ENCODE data around the gene UROC1. TPM values are rescaled to one million over a fixed set of nuclear protein-coding genes. Genes with fewer than 3 reads are reported as not detected.

The UROC1 gene
- total and polyA plus RNA-seq, 3 donors from 2014 or later: 0.25 to 1.0 (median 0.34) TPM

DNA sequence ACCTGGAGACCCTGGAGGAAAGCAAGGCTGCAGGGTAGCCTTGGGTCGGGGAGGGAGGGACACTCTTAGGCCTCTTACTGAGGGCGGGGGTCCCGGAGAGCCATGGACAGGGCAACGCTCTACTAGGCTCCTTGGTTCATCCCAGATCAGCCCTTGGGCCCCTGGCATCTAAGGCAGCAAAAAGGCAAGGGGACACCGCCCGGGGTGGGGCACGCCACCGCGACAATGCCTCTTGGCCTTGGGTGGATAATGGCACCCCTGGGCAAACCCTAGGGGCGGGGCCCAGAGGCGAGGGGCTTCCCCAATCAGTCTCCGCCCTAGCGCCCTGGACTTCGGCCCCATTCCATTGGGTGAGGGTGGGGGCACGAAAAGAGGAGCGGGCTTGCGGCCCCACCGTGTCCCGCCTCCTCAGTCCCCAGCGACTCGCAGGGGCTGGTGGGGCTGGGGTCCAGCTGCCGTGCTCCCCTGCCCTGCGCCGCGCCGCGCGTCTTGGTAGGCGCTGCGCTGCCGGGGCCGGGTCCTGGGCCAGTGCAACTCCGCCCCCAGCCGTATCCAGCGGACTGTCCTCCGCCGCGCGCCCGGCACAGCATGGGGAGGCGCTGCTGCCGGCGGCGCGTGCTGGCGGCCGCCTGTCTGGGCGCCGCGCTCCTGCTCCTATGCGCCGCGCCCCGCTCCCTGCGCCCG is 6.3 kb upstream of the UROC1 start, which contains the start of gene CHST13:
CHST13 (plus strand) TSS at position 411 of the 684 bp plus-strand sequence; CDS start at position 589, 178 bp downstream.
- WGBS, 2 donors: 4 to 16% methylated on average over 5 to 56 of the region's 56 CpGs
- no peak for TF ChIP-seq POLR2A (IDR thresholded peaks at IDR 0.05)
- TF ChIP-seq, protein P1, sequence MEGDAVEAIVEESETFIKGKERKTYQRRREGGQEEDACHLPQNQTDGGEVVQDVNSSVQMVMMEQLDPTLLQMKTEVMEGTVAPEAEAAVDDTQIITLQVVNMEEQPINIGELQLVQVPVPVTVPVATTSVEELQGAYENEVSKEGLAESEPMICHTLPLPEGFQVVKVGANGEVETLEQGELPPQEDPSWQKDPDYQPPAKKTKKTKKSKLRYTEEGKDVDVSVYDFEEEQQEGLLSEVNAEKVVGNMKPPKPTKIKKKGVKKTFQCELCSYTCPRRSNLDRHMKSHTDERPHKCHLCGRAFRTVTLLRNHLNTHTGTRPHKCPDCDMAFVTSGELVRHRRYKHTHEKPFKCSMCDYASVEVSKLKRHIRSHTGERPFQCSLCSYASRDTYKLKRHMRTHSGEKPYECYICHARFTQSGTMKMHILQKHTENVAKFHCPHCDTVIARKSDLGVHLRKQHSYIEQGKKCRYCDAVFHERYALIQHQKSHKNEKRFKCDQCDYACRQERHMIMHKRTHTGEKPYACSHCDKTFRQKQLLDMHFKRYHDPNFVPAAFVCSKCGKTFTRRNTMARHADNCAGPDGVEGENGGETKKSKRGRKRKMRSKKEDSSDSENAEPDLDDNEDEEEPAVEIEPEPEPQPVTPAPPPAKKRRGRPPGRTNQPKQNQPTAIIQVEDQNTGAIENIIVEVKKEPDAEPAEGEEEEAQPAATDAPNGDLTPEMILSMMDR (IDR thresholded peaks at IDR 0.05): no peak
- H3K4me3 ChIP-seq: peak within 1 kb of the TSS; percentile 39 to 55
- peak; percentile 60 for DNase-seq
- intact Hi-C loops (cut with DNase I; ENCODE audit: low total_unique reads): no loop called here
- H3K27ac ChIP-seq: no peak within 1 kb of the TSS
- H3K36me3 ChIP-seq (ENCODE audit: low read depth, missing control alignments): no peaks in the 10 kb centered on the region
- H3K9me3 ChIP-seq: no peaks in the 10 kb centered on the region
- peaks cover 8% of the 10 kb centered on the region for H3K4me1 ChIP-seq
- no peaks in the 10 kb centered on the region for H3K27me3 ChIP-seq

DNA sequence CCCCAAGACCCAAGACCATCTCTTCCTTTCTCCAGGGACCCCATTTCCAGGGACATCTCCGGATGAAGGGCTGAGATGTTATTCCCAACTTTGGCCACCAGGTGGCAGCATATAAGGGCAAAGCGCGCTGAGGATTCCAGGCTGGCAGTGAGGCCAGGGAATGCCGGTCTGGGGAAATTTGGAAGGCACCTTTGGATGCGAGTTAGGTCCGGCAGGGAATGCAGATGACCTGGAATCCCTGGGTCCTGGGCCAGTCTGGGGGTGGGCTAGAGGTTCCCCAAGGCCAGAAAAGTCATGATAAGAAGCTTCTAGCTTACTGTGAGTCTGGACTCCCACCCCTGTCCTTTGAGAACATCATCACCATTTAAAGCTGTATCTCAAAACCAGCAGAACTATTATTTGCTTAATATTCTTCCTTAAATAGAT is 4.8 kb upstream of the UROC1 start:
- no peak overlapping the region for H3K27ac ChIP-seq
- WGBS, 2 donors: 0 to 2% methylated on average over 6 of the region's 6 CpGs
- TF ChIP-seq, protein P1 (IDR thresholded peaks at IDR 0.05): peak; percentile 85 to 100 (median 93)
- no peak for TF ChIP-seq POLR2A (IDR thresholded peaks at IDR 0.05)
- peak; percentile 81 for DNase-seq
- no peaks in the 10 kb centered on the region for H3K4me1 ChIP-seq
- no peaks in the 10 kb centered on the region for H3K9me3 ChIP-seq
- no peaks in the 10 kb centered on the region for H3K27me3 ChIP-seq
- intact Hi-C loops (cut with DNase I; ENCODE audit: low total_unique reads): no loop called here
- no peaks in the 10 kb centered on the region for H3K36me3 ChIP-seq (ENCODE audit: low read depth, missing control alignments)
- H3K4me3 ChIP-seq: no peak overlapping the region

DNA sequence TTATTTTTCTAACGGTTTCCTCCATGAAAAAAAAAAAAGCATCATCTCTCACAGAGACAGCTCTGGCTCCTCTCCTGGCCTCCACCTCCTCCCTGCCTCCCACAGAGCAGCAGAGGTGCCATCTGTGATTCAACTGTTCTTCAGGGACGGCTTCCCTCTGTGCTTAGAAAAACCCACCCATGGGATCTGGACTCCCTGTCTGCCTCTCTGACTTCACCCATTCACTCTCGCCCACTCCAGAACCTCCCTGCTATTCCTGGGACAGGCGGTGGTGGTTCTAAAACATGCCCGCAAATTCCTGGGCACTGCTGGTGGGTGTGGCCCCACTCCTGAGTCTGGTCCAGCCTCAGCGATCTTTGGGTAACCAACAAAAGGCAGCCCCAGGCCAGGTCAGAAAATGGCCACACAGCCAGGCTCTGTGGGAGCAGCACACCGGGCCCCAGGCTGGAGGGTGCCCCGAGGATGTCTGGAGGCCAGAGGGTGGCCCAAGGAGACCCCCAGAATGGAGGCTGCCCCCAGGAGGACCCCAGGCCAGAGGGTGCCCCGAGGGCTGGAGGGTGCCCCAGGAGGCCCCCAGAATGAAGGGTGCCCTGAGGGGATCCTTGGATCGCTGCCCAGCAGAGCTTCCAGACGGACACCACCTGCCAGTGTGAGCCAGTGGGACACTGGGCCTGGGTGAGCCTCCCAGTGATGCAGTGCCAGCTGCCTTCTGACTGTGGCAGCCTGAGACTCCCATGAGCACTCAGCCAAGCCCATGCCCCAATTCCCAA is 3.7 kb upstream of the UROC1 start:
- no peaks in the 10 kb centered on the region for H3K4me1 ChIP-seq
- H3K4me3 ChIP-seq: no peak overlapping the region
- TF ChIP-seq POLR2A (IDR thresholded peaks at IDR 0.05): no peak
- TF ChIP-seq, protein P1 (IDR thresholded peaks at IDR 0.05): no peak
- no peaks in the 10 kb centered on the region for H3K36me3 ChIP-seq (ENCODE audit: low read depth, missing control alignments)
- DNase-seq: no peak
- H3K9me3 ChIP-seq: no peaks in the 10 kb centered on the region
- no peak overlapping the region for H3K27ac ChIP-seq
- 81 to 83% methylated on average over 5 to 11 of the region's 11 CpGs for WGBS, 2 donors
- intact Hi-C loops (cut with DNase I; ENCODE audit: low total_unique reads): no loop called here
- H3K27me3 ChIP-seq: no peaks in the 10 kb centered on the region

DNA sequence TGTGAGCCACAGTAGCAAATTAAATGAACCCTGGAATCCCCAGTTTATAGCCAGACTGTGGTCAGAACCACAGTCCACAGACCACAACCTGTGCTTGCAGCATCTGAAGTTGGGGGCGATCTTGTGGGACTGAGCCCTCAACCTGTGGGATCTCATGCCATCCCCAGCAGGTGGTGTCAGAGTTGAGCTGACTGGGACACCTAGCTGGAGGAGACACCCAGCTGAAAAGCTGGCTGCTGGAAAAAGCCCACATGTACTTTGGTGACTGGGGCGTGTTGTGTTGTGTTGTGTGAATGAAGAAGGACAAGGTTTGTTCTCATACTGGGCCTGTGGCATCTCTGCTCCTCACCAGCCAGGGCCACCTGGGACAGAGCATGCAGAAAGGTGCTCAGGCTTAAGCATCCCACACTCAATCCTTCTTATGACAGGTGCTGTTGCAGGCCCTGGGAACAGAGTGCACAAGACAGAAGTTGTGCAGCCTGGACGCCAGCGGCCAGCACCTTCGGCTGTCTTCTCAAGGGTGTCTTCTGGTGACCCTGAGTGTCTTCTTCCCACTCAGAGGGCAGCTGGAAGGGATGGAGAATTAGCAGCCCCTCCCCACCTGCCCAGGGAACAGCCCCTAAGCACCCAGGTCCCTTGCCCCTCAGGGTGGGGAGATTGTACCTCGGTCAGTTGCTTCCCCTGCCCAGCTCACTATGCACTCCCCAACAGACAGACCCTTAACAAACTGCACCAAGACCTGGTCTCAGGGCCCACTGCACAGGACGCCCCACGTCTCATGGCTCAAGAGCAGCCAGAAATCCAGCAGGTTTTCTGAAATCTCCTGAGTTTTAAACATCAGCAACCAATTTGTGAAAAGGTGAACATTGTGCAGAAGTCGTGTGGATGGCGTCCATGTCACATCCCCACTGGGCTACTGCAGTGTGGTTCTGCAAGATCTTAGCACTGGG is 2.2 kb upstream of the UROC1 start:
- Histone ChIP-seq H3K27me3 (no peaks in the 10 kb centered on the region), H3K4me1 (no peaks in the 10 kb centered on the region), H3K4me3 (no peak overlapping the region), H3K36me3 (ENCODE audit: low read depth, missing control alignments) (no peaks in the 10 kb centered on the region), H3K9me3 (no peaks in the 10 kb centered on the region), H3K27ac (no peak overlapping the region)
- intact Hi-C loops (cut with DNase I; ENCODE audit: low total_unique reads): no loop called here
- TF ChIP-seq, protein P1 (IDR thresholded peaks at IDR 0.05): no peak
- no peak for TF ChIP-seq POLR2A (IDR thresholded peaks at IDR 0.05)
- DNase-seq: no peak
- 94 to 97% methylated on average over 10 of the region's 10 CpGs for WGBS, 2 donors

Measured in testis (tissue), 3 donors.